ENCODE data around the gene USH2A. TPM values are rescaled to one million over a fixed set of nuclear protein-coding genes. Genes with fewer than 3 reads are reported as not detected.

Gene USH2A
- total RNA-seq, 4 donors from 2014 or later = 0.08 to 0.18 TPM; not detected in 2

DNA sequence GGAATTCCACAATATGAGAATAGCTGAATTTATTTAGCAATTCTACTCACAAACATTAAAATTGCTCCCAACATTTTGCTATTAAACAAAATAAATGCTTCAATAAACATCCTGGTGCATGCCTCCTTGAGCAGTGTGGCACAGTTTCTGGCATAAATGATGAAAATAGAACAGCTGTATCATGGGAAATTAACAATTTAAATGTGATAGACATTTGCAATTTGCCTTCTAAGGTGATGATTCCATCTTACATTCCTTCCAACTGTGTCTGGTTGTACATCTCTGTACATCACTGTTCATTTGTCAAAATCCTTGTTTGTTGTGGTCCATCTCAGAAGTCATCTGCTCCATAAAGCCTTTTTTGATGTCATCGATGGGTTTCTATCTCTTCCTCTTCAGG lies 657.4 kb downstream of the USH2A start:
- no peaks in the 10 kb centered on the region for H3K27me3 ChIP-seq
- no peaks in the 10 kb centered on the region for H3K36me3 ChIP-seq
- H3K4me3 ChIP-seq = no peak overlapping the region
- no peak for DNase-seq (ENCODE audit: low spot score in 2 of 2)
- no peak overlapping the region for H3K27ac ChIP-seq
- H3K4me1 ChIP-seq = no peaks in the 10 kb centered on the region
- WGBS = 95% methylated on average over 1 of the region's 1 CpG
- TF ChIP-seq POLR2AphosphoS5 (IDR thresholded peaks at IDR 0.05) (no peak), POLR2A (IDR thresholded peaks at IDR 0.05) (no peak), EP300 (IDR thresholded peaks at IDR 0.05) (no peak), CTCF (IDR thresholded peaks at IDR 0.05) (no peak)
- no peaks in the 10 kb centered on the region for H3K9me3 ChIP-seq

DNA sequence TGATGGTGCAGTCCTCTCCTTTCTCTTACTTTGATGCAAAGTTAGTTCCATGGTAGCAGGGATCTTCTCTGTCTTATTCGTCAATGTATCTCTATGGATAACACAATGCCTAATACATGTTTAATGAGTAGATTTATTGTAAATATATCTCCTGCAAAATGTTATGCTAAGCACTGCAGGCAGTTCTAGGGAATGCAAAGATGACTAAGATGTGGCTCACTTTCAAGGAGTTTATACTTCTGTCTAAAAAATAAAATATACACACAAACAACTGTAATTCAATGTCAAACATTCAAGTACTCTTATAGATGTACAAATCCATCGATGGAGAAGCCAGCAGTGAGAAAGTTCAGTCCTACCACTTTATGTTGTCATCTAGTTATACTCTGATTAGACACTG lies 661.8 kb downstream of the USH2A start:
- no peak for DNase-seq (ENCODE audit: low spot score in 2 of 2)
- 94% methylated on average over 2 of the region's 2 CpGs for WGBS
- no peaks in the 10 kb centered on the region for H3K9me3 ChIP-seq
- TF ChIP-seq POLR2AphosphoS5 (IDR thresholded peaks at IDR 0.05) (no peak), CTCF (IDR thresholded peaks at IDR 0.05) (no peak), POLR2A (IDR thresholded peaks at IDR 0.05) (no peak), EP300 (IDR thresholded peaks at IDR 0.05) (no peak)
- no peaks in the 10 kb centered on the region for H3K27me3 ChIP-seq
- H3K4me1 ChIP-seq = no peaks in the 10 kb centered on the region
- no peak overlapping the region for H3K27ac ChIP-seq
- H3K4me3 ChIP-seq = no peak overlapping the region
- H3K36me3 ChIP-seq = no peaks in the 10 kb centered on the region

DNA sequence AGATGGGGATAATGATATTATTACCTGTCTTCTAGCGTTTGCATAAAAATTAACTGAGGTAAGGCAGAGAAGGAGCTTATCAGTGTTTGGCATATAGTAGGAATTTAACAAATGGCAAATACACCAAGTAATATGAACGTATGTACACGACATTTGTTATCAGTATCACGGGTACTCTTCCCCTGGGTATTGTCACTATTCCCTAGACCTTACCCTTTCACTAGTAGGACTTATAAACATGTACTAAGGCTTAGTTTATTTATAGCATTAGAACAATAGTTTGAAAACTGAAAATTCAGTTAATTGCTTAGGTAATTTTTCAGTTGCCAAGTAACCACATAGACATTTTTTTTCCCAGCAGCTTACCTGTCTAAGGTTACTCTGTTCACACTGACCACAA lies 669.1 kb downstream of the USH2A start:
- Histone ChIP-seq H3K4me1 (no peaks in the 10 kb centered on the region), H3K27me3 (no peaks in the 10 kb centered on the region), H3K36me3 (no peaks in the 10 kb centered on the region), H3K27ac (no peak overlapping the region), H3K4me3 (no peak overlapping the region), H3K9me3 (no peaks in the 10 kb centered on the region)
- DNase-seq (ENCODE audit: low spot score in 2 of 2) = no peak
- 84% methylated on average over 4 of the region's 4 CpGs for WGBS
- TF ChIP-seq CTCF (IDR thresholded peaks at IDR 0.05) = no peak
- TF ChIP-seq POLR2AphosphoS5 (IDR thresholded peaks at IDR 0.05) = no peak

- no peaks in the 10 kb centered on the region for H3K36me3 ChIP-seq
- H3K9me3 ChIP-seq = no peaks in the 10 kb centered on the region
- WGBS = 78% methylated on average over 4 of the region's 4 CpGs
- DNase-seq (ENCODE audit: low spot score in 2 of 2) = no peak
- H3K4me3 ChIP-seq = no peak overlapping the region
- no peaks in the 10 kb centered on the region for H3K27me3 ChIP-seq
- no peak overlapping the region for H3K27ac ChIP-seq
- TF ChIP-seq EP300 (IDR thresholded peaks at IDR 0.05) (no peak), POLR2AphosphoS5 (IDR thresholded peaks at IDR 0.05) (no peak), CTCF (IDR thresholded peaks at IDR 0.05) (no peak), POLR2A (IDR thresholded peaks at IDR 0.05) (no peak)
- no peaks in the 10 kb centered on the region for H3K4me1 ChIP-seq
Observed at GRCh38 chr1:215749414-215749813, 673.8 kb downstream of the USH2A start.

DNA sequence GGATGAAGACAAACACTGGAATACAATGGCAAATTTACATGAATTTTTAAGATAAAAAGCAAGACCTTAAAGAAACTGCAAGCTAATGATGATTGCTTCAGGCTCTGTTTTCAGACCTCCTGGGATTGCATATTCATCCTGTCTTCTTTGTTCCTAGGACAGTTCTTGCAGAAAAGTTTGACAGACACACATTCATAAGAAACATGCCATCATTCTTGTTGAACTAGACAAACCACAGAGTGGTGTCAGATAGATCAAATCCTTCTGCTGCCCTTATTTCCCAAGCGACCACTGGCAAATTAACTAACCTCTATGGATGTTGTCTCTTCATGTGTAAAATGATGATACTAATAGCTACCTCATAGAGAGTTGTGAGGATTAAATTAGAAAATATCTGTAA lies 674.8 kb downstream of the USH2A start:
- no peak for TF ChIP-seq POLR2A (IDR thresholded peaks at IDR 0.05)
- TF ChIP-seq CTCF (IDR thresholded peaks at IDR 0.05) = no peak
- TF ChIP-seq EP300 (IDR thresholded peaks at IDR 0.05) = no peak
- Histone ChIP-seq H3K27me3 (no peaks in the 10 kb centered on the region), H3K4me1 (no peaks in the 10 kb centered on the region), H3K27ac (no peak overlapping the region), H3K4me3 (no peak overlapping the region), H3K9me3 (no peaks in the 10 kb centered on the region), H3K36me3 (no peaks in the 10 kb centered on the region)
- no peak for DNase-seq (ENCODE audit: low spot score in 2 of 2)
- WGBS = 58% methylated on average over 1 of the region's 1 CpG
